GM18868 (cell line): ENCODE data around the gene SRP72.
A peak's percentile ranks its signal among the peaks of the same experiment; 100 is the strongest.

ENCODE experiments used
- ATAC-seq: cut with Tn5 transposase; IDR thresholded peaks from one replicate; pipeline ENCODE4 v1.9.1; 2021; ENCODE audit warnings: mild to moderate bottlenecking, moderate library complexity; ENCODE audit not compliant: unreplicated experiment

SRP72 gene

GRCh38 chr4:56544573-56545131 lies 77.2 kb downstream of the SRP72 start:
- ATAC-seq = peak; percentile 99

DNA sequence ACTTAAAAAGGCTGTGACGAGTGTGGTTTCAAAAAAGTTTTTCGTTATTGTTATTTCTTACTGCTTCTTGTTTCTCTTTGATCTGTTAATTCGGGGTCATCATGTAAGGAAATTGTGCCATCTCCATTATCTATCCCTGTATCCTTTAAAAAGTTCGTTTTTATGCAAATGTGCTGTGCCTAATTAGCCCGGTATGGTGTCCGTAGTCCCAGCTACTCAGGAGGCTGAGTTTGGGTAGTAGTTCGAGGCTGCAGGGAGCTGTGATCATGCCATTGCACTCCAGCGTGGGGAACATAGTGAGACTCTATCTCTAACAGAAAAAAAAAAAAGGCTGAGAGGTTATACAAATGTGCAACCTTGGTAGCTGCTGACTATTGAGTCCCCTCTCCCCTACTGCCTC lies 83.2 kb downstream of the SRP72 start:
- no peak for ATAC-seq

DNA sequence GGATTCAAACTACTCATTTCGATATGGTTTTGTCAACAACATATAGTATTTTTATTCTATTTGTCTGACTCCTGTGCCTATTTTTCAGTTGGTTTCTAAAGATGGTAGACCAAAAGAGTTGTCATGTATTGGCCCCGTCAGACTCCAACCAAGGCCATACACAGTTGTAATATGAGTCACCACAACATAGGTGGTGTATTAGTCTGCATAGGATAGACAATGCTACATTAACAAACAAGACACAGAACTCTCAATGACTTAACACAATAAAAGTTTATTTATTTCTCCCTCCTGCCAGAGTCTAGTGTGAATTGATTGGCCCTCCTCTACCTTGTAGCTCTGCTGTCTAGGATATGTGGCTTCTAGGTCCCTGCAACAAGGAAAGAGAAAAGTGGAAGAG lies 84.1 kb downstream of the SRP72 start:
- no peak for ATAC-seq

DNA sequence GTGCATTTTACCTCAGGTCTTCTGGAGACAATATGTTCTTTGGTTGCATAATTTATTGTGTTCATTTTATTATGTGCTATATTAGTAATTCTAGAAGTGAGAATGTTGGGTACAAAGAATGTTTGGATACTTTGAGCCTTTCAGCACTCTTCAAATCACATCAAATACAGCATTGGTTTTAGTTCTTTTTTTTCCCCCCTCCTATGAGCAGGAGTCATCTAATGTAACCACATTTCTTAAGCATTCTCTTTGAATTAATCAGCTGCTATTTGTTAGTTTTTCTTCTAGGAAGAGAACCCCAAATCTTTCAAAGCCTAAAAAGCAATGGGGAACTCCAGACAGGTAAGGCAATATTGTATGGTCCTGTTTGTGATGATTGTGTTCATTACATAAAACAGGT lies 84.9 kb downstream of the SRP72 start:
- no peak for ATAC-seq
